HepG2 (cell line): ENCODE data around the gene RAD51AP1. TPM values are rescaled to one million over a fixed set of nuclear protein-coding genes. Genes with fewer than 3 reads are reported as not detected.

Experiments
- ATAC-seq: fragments of 200-7000 bp; cut with Tn5 transposase; 3 replicates; pipeline ENCODE4 v1.9.1; 2020; ENCODE audit warnings: mild to moderate bottlenecking, moderate library complexity
- BruUV-seq: library from RNA; stranded (reverse); fragments of 400-500 nt; replicated peaks from 2 replicates; lab custom pipeline; 2021; lab: Mats Ljungman, UMichigan
- CTCF ChIA-PET: fragments of 300-600 bp; formaldehyde crosslinking; extraction: SDS; loops from one replicate; lab custom pipeline; 2021; ENCODE audit warnings: low total read pairs, inconsistent platforms, low intra/inter-chr PET ratio; lab: Yijun Ruan, JAX
- POLR2A ChIA-PET: fragments of 350-600 bp; sonication (Branson Sonifier 250); formaldehyde crosslinking; loops from one replicate; lab custom pipeline; 2020; ENCODE audit warnings: antibody characterized with exemption, inconsistent platforms; lab: Yijun Ruan, JAX
- DNase-seq: peaks from one replicate; pipeline ENCODE4 v3.0.0-alpha.2; 2015; ENCODE audit warnings: low spot score
- FAIRE-seq: peaks from 3 replicates; lab custom pipeline; 2011; peaks lifted over from hg19 to GRCh38; lab: Jason Lieb, UNC
- H2AFZ ChIP-seq: one replicate; pipeline ENCODE4 v1.6.1; 2011; ENCODE audit warnings: low read length, inconsistent platforms
- H3K27ac ChIP-seq: fragments of 300-600 bp; 3 replicates; pipeline ENCODE4 v1.8.0; 2011; ENCODE audit warnings: mixed run types, mild to moderate bottlenecking, mixed read lengths, low read length, inconsistent platforms; ENCODE audit not compliant: insufficient read depth; ENCODE audit errors: extremely low read length
- H3K27me3 ChIP-seq, 2 experiments: fragments of 200-600 bp in 1 of 2; 2 replicates in 1 of 2; 3 replicates in 1 of 2; pipeline versions ENCODE4 v1.6.0 to v1.8.0; 2011; ENCODE audit warnings: low read length in 2 of 2, mild to moderate bottlenecking in 2 of 2, moderate library complexity in 2 of 2, inconsistent platforms in 1 of 2; ENCODE audit not compliant: insufficient read depth in 2 of 2, control insufficient read depth in 1 of 2
- H3K36me3 ChIP-seq, 2 experiments: fragments of 200-600 bp in 1 of 2; replicated peaks in 1 of 2; 2 replicates in 1 of 2; 3 replicates in 1 of 2; pipeline versions ENCODE4 v1.5.1 to v1.8.0; 2011; ENCODE audit warnings: low read length in 2 of 2, inconsistent platforms in 1 of 2; ENCODE audit not compliant: insufficient read depth in 2 of 2, control insufficient read depth in 1 of 2
- H3K4me1 ChIP-seq: 2 replicates; pipeline ENCODE4 v1.5.1; 2012; ENCODE audit warnings: low read length, inconsistent platforms; ENCODE audit not compliant: insufficient read depth
- H3K4me2 ChIP-seq: 2 replicates; pipeline ENCODE4 v1.6.0; 2011; ENCODE audit warnings: low read depth, low read length, inconsistent platforms
- H3K4me3 ChIP-seq, 3 experiments: fragments of 200-600 bp in 1 of 3; sonication (generic), shearing (Covaris generic) in 1 of 3; replicated peaks in 1 of 3; 2 replicates each; pipeline ENCODE4 v1.5.1; 2011 to 2016; ENCODE audit warnings: low read length in 3 of 3, inconsistent platforms in 2 of 3, low read depth in 2 of 3, mild to moderate bottlenecking in 2 of 3, control low read depth in 1 of 3, mixed read lengths in 1 of 3; ENCODE audit not compliant: insufficient read depth in 1 of 3
- H3K79me2 ChIP-seq: one replicate; pipeline ENCODE4 v1.6.1; 2011; ENCODE audit warnings: low read length, inconsistent platforms; ENCODE audit not compliant: insufficient read depth
- H3K9ac ChIP-seq: 2 replicates; pipeline ENCODE4 v1.6.0; 2011; ENCODE audit warnings: mild to moderate bottlenecking, low read depth, low read length, inconsistent platforms; ENCODE audit not compliant: insufficient read depth
- H3K9me3 ChIP-seq: 2 replicates; pipeline ENCODE4 v1.5.1; 2012; ENCODE audit warnings: mild to moderate bottlenecking, low read length
- H4K20me1 ChIP-seq: 2 replicates; pipeline ENCODE4 v1.6.0; 2011; ENCODE audit warnings: inconsistent platforms, mild to moderate bottlenecking, low read length, moderate library complexity; ENCODE audit not compliant: insufficient read depth
- ARID3A ChIP-seq: IDR thresholded peaks from 2 replicates; pipeline ENCODE4 v1.6.1; 2012; ENCODE audit warnings: low read depth, low read length, improper control_type of control experiment
- DRAP1 ChIP-seq: IDR thresholded peaks from 2 replicates; pipeline ENCODE4 v1.6.1; 2016; ENCODE audit warnings: missing genetic modification reagents, missing compliant biosample characterization
- ETV6 ChIP-seq: sonication (generic); formaldehyde crosslinking; conservative IDR thresholded peaks from 2 replicates; pipeline ENCODE4 v1.4.0; 2020; ENCODE audit warnings: missing genetic modification reagents
- FOXO1 ChIP-seq: sonication (generic); formaldehyde crosslinking; IDR thresholded peaks from 2 replicates; pipeline ENCODE4 v1.4.0; 2020; ENCODE audit warnings: missing genetic modification reagents
- GLI4 ChIP-seq: sonication (generic); formaldehyde crosslinking; IDR thresholded peaks from 2 replicates; pipeline ENCODE4 v1.5.1; 2020; ENCODE audit warnings: missing genetic modification reagents, mild to moderate bottlenecking, moderate library complexity, borderline replicate concordance
- HNF4A ChIP-seq: sonication (generic); formaldehyde crosslinking; IDR thresholded peaks from 2 replicates; pipeline ENCODE4 v1.4.0; 2020; ENCODE audit warnings: missing genetic modification reagents
- HOMEZ ChIP-seq: IDR thresholded peaks from 2 replicates; pipeline ENCODE4 v1.6.1; 2016; ENCODE audit warnings: low read depth
- NFIB ChIP-seq: sonication (generic); formaldehyde crosslinking; IDR thresholded peaks from 2 replicates; pipeline ENCODE4 v1.9.0; 2021; ENCODE audit warnings: missing genetic modification reagents, mild to moderate bottlenecking, borderline replicate concordance
- SP2 ChIP-seq: sonication (generic); formaldehyde crosslinking; IDR thresholded peaks from 2 replicates; pipeline ENCODE4 v1.5.1; 2020; ENCODE audit warnings: mild to moderate bottlenecking, missing genetic modification reagents
- SRSF9 ChIP-seq: fragments of 200-400 bp; formaldehyde crosslinking; IDR thresholded peaks from 2 replicates; pipeline ENCODE4 v1.6.1; 2018; ENCODE audit warnings: borderline replicate concordance, mild to moderate bottlenecking, low read depth, low read length; ENCODE audit not compliant: insufficient read depth, poor library complexity, severe bottlenecking
- TBL1XR1 ChIP-seq: fragments of 150-350 bp; IDR thresholded peaks from 2 replicates; pipeline ENCODE4 v1.6.1; 2014; ENCODE audit warnings: borderline replicate concordance, low read length; ENCODE audit not compliant: partially characterized antibody
- TCF7L2 ChIP-seq: IDR thresholded peaks from 2 replicates; pipeline ENCODE4 v1.6.1; 2011; ENCODE audit warnings: mild to moderate bottlenecking, low read depth, low read length, moderate library complexity
- XRCC5 ChIP-seq: fragments of 200-400 bp; formaldehyde crosslinking; optimal IDR thresholded peaks from 2 replicates; pipeline ENCODE3; 2017; ENCODE audit warnings: mild to moderate bottlenecking, low read length
- ZNF160 ChIP-seq: sonication (generic); formaldehyde crosslinking; IDR thresholded peaks from 2 replicates; pipeline ENCODE4 v1.8.0; 2022; ENCODE audit warnings: mild to moderate bottlenecking, inconsistent platforms, missing genetic modification reagents
- ZNF367 ChIP-seq: sonication (generic); formaldehyde crosslinking; IDR thresholded peaks from 2 replicates; pipeline ENCODE4 v1.4.0; 2020; ENCODE audit warnings: missing genetic modification reagents, borderline replicate concordance
- ZNF674 ChIP-seq: sonication (generic); formaldehyde crosslinking; IDR thresholded peaks from 2 replicates; pipeline ENCODE4 v1.5.0; 2020; ENCODE audit warnings: low read depth, mild to moderate bottlenecking, missing genetic modification reagents
- WGBS: methylation state at CpG from one replicate; pipeline ENCODE4 v1.1.6; 2017; ENCODE audit warnings: low lambda C conversion rate; 5-methylcytosine and 5-hydroxymethylcytosine counted together
- in situ Hi-C: cut with HindIII; loops from 2 replicates; pipeline ENCODE4 v1.10.0; 2017; ENCODE audit warnings: low pct_unique_long_range_greater_than_20kb; ENCODE audit not compliant: extremely low pct_ligation_motif_present
- intact Hi-C: fragments of 100-400 bp; cut with micrococcal nuclease; formaldehyde crosslinking; loops from one replicate; pipeline ENCODE4 v1.10.0; 2022; ENCODE audit not compliant: unreplicated experiment
- polyA plus RNA-seq, 8 experiments: library from polyadenylated mRNA; depleted of rRNA in 3 of 8; stranded (reverse) in 7 of 8; unstranded in 1 of 8; fragments of >200 nt; fragmentation: Illumina TruSeq in 4 of 8; extraction: Trizol in 4 of 8; gene quantifications; 2 replicates each; pipeline versions ENCODE4 v1.2.1 to v1.2.3, GENCODE V29; 2011 to 2016; ENCODE audit warnings: low read depth in 4 of 8, missing spikeins in 1 of 8, mixed read lengths in 1 of 8; ENCODE audit not compliant: insufficient read depth in 1 of 8
- total RNA-seq, 5 experiments: library from RNA; depleted of rRNA; stranded (reverse); fragments of >200 nt; fragmentation: Illumina TruSeq; extraction: Trizol; gene quantifications; 2 replicates each; pipeline ENCODE4 v1.2.3, GENCODE V29; 2016; ENCODE audit warnings: low read depth in 1 of 5

RAD51AP1 gene
- total and polyA plus RNA-seq, 2 of the 13 experiments (the other 11 are each of a cell fraction or from before 2014, with no cell fraction given): 16.6 to 49.3 TPM

- FAIRE-seq (no peak), DNase-seq (no peak), ATAC-seq (no peak)
- Histone ChIP-seq H4K20me1 (no peaks in the 10 kb centered on the region), H3K9ac (no peak overlapping the region), H3K4me1 (peaks cover 15% of the 10 kb centered on the region), H3K27me3 (no peaks in the 10 kb centered on the region), H3K4me2 (no peak overlapping the region), H3K79me2 (no peaks in the 10 kb centered on the region), H3K36me3 (0 out of 5 replicates have a peak, but pooled peaks cover 0 to 15% of the 10 kb centered on the region in 2 experiments), H2AFZ (no peak overlapping the region), H3K9me3 (no peaks in the 10 kb centered on the region), H3K4me3 (no peak overlapping the region), H3K27ac (no peak overlapping the region)
- in situ Hi-C loops: no loop called here
- BruUV-seq: no TSS peak
- ChIA-PET CTCF (no interaction called here), POLR2A (no interaction called here)
- intact Hi-C loops: no loop called here
- WGBS: 100% methylated on average over 1 of the region's 1 CpG
- TF ChIP-seq ARID3A (no peak), DRAP1 (CRISPR knock-in tag) (no peak), XRCC5 (no peak), HOMEZ (CRISPR knock-in tag) (no peak), NFIB (CRISPR knock-in tag) (no peak), GLI4 (CRISPR knock-in tag) (no peak), FOXO1 (CRISPR knock-in tag) (no peak), HNF4A (CRISPR knock-in tag) (no peak), ETV6 (CRISPR knock-in tag) (no peak), TBL1XR1 (no peak), ZNF367 (no peak), SP2 (no peak), ZNF160 (CRISPR knock-in tag) (no peak), TCF7L2 (no peak), ZNF674 (no peak), SRSF9 (no peak)
These were observed 47.7 kb upstream of the RAD51AP1 start for GRCh38 chr12:4490973-4491372.
